Right ventricle myocardium inferior (tissue), 1 donor: ENCODE data around the gene RPS2. TPM values are rescaled to one million over a fixed set of nuclear protein-coding genes. Genes with fewer than 3 reads are reported as not detected.
A peak's percentile ranks its signal among the peaks of the same experiment; 100 is the strongest.

ENCODE experiments used
- ATAC-seq: fragments of 200-7000 bp; cut with Tn5 transposase; one replicate; pipeline ENCODE4 v1.9.1; 2020; ENCODE audit warnings: mild to moderate bottlenecking, moderate library complexity
- DNase-seq: peaks from one replicate; pipeline ENCODE4 v3.0.0; 2021; ENCODE audit errors: missing footprints
- intact Hi-C: fragments of 100-400 bp; cut with DNase I; formaldehyde crosslinking; loops from one replicate; pipeline ENCODE4 v1.11.0; 2022
- total RNA-seq: library from RNA; stranded (reverse); fragmentation: NEBNext Ultra II Directional; extraction: Animal tissue kit (Norgen Biotek cat#: 25700); gene quantifications from one replicate; pipeline ENCODE4 v1.2.1, GENCODE V29; 2021
- donor health status: DM: no; HTN: yes; CAD: no; lungs with severe emphysema.

RPS2 gene
- total RNA-seq, 1 donor from 2014 or later = 907 TPM

GRCh38 chr16:1916640-1916990 lies 48.0 kb downstream of the RPS2 start:
- ATAC-seq (no peak), DNase-seq (peak; percentile 30)
- intact Hi-C loops = no loop called here

- intact Hi-C loops = no loop called here
- no peak for ATAC-seq
- DNase-seq = peak; percentile 52
Measured at GRCh38 chr16:1915732-1916639, 48.6 kb downstream of the RPS2 start.

DNA sequence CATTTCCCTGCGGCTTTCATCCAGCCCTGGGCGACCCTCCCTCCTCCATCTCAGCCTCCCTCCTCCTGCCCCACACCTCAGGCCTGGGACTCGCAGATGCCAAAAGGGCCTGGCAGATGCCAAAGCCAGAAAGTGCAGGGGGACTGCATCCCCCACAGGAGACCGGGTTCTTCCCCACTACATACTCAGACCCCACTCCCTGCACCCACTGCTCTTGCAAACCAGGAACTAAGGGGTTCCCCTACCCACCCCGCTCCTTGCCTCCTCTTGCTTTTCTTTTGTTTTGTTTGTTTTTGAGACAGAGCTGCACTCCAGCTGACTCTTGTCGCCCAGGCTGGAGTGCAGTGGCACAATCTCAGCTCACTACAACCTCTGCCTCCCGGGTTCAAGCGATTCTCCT lies 49.6 kb downstream of the RPS2 start:
- ATAC-seq (no peak), DNase-seq (peak; percentile 28)
- intact Hi-C loops = no loop called here

- intact Hi-C loops = no loop called here
- no peak for ATAC-seq
- peak; percentile 44 for DNase-seq
Measured at GRCh38 chr16:1914084-1914608, 50.5 kb downstream of the RPS2 start.

- intact Hi-C loops = no loop called here
- peak; percentile 31 for DNase-seq
- ATAC-seq = no peak
Measured at GRCh38 chr16:1913327-1914083, 51.1 kb downstream of the RPS2 start.

- intact Hi-C loops = no loop called here
- ATAC-seq = no peak
- no peak for DNase-seq
Measured at GRCh38 chr16:1912215-1912543, 52.4 kb downstream of the RPS2 start.

Other genes with a start within 250 kb of the RPS2 start
- 33.9 TPM for gene NME3, start 193.3 kb downstream of the RPS2 start, total RNA-seq
- gene EME2, start 192.0 kb downstream of the RPS2 start, total RNA-seq = 8.2 TPM
- 80.8 TPM for gene MRPS34, start 191.7 kb downstream of the RPS2 start, total RNA-seq
- gene SPSB3, start 182.3 kb downstream of the RPS2 start, total RNA-seq = 36.1 TPM
- gene NUBP2, start 181.9 kb downstream of the RPS2 start, total RNA-seq = 37.9 TPM
- gene IGFALS, start 171.1 kb downstream of the RPS2 start, total RNA-seq = not detected
- gene HAGH, start 138.0 kb downstream of the RPS2 start, total RNA-seq = 171 TPM
- 28.3 TPM for gene FAHD1, start 137.6 kb downstream of the RPS2 start, total RNA-seq
- gene MEIOB, start 92.7 kb downstream of the RPS2 start, total RNA-seq = not detected
- not detected for gene HS3ST6, start 46.4 kb downstream of the RPS2 start, total RNA-seq
- gene MSRB1, start 21.6 kb downstream of the RPS2 start, total RNA-seq = 25.3 TPM
- gene RPL3L, start 10.1 kb downstream of the RPS2 start, total RNA-seq = 271 TPM
- gene NDUFB10, start 5.3 kb downstream of the RPS2 start, total RNA-seq = 737 TPM
- gene RNF151, start 2.0 kb upstream of the RPS2 start, total RNA-seq = not detected
- 24.9 TPM for gene TBL3, start 7.2 kb upstream of the RPS2 start, total RNA-seq
- gene NOXO1, start 16.6 kb upstream of the RPS2 start, total RNA-seq = 0.22 TPM
- gene GFER, start 19.4 kb upstream of the RPS2 start, total RNA-seq = 25.8 TPM
- 0.62 TPM for gene SYNGR3, start 25.1 kb upstream of the RPS2 start, total RNA-seq
- gene ZNF598, start 45.0 kb upstream of the RPS2 start, total RNA-seq = 18.5 TPM
- gene NPW, start 55.0 kb upstream of the RPS2 start, total RNA-seq = not detected
- 292 TPM for gene NHERF2, start 62.1 kb upstream of the RPS2 start, total RNA-seq
- 23.3 TPM for gene NTHL1, start 83.0 kb upstream of the RPS2 start, total RNA-seq
- 62.8 TPM for gene TSC2, start 83.2 kb upstream of the RPS2 start, total RNA-seq
- 85.8 TPM for gene PKD1, start 171.1 kb upstream of the RPS2 start, total RNA-seq
- gene RAB26, start 183.8 kb upstream of the RPS2 start, total RNA-seq = 0.87 TPM
- gene TRAF7, start 191.0 kb upstream of the RPS2 start, total RNA-seq = 27.3 TPM
- gene CASKIN1, start 231.8 kb upstream of the RPS2 start, total RNA-seq = 5.8 TPM
- gene MLST8, start 240.6 kb upstream of the RPS2 start, total RNA-seq = 25.3 TPM
- 13.2 TPM for gene BRICD5, start 246.0 kb upstream of the RPS2 start, total RNA-seq